GM10248 (cell line): ENCODE measurements around the gene CYP26B1.

Experiments used
- CTCF ChIA-PET: fragments of 300-600 bp; sonication (Branson Sonifier 250); formaldehyde crosslinking; extraction: SDS; loops from one replicate; lab custom pipeline; 2021; ENCODE audit warnings: antibody characterized with exemption; lab: Yijun Ruan, JAX
- POLR2A ChIA-PET: fragments of 350-650 bp; sonication (Branson Sonifier 250); formaldehyde crosslinking; extraction: SDS; loops from one replicate; lab custom pipeline; 2020; ENCODE audit warnings: antibody characterized with exemption; lab: Yijun Ruan, JAX
- DNase-seq: peaks from one replicate; pipeline ENCODE4 v3.0.0; 2012; ENCODE audit errors: extremely low spot score
- TF ChIP-seq, protein P1 (sequence below): IDR thresholded peaks from 2 replicates; pipeline ENCODE4 v1.5.1; 2012; ENCODE audit warnings: mild to moderate bottlenecking, low read depth; ENCODE audit errors: extremely low read depth, missing control alignments, control extremely low read depth

CYP26B1 gene

DNA sequence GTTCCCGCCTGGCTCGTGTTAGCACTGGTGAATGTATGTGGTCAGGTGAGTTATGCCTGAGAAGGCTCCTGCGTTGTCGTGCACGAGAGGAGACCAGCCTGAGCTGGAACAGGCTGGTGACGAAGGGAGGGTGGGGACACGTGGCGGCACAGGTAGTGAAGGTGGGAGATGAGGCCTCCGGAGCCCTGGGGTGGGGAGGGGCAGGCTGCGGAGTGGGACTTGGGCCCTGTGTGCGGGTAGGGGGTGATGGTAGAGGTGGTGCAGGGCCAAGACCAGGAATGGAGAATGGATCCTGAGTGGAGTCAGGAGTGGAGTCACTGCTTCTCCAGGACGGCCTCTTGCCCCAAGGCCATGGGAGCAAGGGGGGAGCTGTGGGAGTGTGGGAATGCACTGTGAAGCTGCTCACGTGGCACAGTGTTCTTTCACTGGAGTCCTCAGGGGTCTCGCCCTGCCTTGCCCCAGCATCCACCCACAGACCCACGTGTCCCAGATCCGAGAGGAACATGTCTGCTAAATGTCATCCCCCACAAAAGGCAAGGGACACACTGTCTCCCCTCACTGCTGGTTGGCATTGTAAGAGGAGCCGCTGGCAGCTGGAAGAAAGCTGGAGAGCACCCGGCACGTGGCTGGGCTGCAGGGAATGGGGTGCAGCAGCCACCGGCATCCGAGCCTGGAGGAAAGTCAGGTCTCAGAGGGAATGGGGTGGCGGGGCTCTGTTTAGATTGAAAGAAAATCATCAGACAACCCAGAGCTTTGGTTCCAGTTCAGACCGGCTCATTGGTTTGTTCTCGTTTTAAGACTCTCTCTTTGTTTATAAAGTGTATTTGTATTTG is 63.7 kb downstream of the CYP26B1 start:
- TF ChIP-seq, protein P1, sequence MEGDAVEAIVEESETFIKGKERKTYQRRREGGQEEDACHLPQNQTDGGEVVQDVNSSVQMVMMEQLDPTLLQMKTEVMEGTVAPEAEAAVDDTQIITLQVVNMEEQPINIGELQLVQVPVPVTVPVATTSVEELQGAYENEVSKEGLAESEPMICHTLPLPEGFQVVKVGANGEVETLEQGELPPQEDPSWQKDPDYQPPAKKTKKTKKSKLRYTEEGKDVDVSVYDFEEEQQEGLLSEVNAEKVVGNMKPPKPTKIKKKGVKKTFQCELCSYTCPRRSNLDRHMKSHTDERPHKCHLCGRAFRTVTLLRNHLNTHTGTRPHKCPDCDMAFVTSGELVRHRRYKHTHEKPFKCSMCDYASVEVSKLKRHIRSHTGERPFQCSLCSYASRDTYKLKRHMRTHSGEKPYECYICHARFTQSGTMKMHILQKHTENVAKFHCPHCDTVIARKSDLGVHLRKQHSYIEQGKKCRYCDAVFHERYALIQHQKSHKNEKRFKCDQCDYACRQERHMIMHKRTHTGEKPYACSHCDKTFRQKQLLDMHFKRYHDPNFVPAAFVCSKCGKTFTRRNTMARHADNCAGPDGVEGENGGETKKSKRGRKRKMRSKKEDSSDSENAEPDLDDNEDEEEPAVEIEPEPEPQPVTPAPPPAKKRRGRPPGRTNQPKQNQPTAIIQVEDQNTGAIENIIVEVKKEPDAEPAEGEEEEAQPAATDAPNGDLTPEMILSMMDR, result no peak
- DNase-seq, result no peak
- ChIA-PET POLR2A (no interaction called here), CTCF (no interaction called here)

DNA sequence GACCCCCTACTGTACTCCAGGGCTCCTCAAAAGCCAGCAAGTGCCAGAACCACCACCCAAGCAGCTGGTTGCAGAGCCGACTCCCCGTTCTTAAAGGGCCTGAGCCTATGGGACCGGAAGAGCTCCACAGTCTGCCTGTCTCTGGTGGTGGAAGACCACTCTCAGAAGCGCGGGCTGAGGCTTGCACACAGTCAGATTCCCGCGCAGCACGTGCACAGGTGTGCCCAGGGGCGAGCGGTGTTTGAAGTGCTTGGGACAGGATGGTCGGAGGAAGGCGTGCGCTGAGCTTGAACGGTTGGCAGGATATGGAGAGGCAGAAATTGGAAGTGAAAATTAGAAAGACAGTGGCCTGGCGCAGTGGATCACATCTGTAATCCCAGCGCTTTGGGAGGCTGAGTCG is 64.8 kb downstream of the CYP26B1 start:
- CTCF ChIA-PET, result no interaction called here

DNA sequence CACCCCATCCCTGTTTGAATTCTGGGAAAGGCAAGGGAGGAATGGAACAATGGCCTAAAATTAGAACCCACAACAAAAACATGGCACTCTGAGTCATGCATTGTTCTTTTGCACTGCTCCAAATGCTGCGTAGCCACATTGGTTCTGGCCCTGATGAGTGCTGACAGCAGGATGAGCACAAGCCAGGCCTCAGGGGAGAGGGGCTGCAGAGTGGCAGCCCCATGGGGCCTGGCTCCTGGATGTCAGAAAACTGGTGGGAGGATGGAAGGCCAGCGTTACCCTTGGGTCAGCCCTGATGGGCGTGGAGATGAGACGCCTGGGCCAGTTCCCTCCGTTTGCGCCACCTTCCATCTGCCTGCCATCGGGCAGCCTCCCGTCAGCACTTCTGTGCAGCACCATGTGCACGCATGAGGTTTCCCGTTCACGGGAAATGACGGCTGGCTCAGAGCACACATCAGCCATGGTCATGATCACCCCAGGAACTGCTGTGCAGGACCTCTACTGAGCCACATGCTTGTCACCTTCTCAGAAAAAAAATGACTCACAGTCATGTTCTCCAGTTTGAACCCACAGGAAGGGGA is 65.6 kb downstream of the CYP26B1 start:
- no peak for DNase-seq
- POLR2A ChIA-PET, result no interaction called here
- CTCF ChIA-PET, result no interaction called here
- TF ChIP-seq, protein P1, result no peak

More for the DNA sequence above, 64.8 kb downstream of the CYP26B1 start:
- TF ChIP-seq, protein P1, result no peak
- POLR2A ChIA-PET, result no interaction called here
- no peak for DNase-seq

DNA sequence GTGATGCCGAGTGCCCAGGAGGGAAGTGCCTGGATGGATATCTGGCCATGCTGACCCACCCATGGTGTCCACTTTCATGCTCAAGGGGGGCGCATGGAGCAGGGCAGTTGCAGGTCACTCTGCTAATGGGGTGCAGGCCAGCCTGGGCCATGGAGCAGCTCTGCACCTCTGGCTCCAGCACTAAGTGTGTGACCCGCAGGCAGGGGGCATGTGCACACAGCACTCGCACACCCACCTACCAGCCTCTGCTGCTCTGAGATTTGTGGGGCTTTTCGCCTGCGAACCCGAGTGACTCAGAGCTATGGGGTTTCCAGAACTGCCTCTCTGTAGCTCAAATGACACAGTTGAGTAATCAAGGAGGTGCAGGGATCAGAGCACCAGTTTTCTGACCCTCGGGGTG is 66.2 kb downstream of the CYP26B1 start:
- TF ChIP-seq, protein P1, result no peak
- ChIA-PET CTCF (no interaction called here), POLR2A (no interaction called here)
- no peak for DNase-seq

DNA sequence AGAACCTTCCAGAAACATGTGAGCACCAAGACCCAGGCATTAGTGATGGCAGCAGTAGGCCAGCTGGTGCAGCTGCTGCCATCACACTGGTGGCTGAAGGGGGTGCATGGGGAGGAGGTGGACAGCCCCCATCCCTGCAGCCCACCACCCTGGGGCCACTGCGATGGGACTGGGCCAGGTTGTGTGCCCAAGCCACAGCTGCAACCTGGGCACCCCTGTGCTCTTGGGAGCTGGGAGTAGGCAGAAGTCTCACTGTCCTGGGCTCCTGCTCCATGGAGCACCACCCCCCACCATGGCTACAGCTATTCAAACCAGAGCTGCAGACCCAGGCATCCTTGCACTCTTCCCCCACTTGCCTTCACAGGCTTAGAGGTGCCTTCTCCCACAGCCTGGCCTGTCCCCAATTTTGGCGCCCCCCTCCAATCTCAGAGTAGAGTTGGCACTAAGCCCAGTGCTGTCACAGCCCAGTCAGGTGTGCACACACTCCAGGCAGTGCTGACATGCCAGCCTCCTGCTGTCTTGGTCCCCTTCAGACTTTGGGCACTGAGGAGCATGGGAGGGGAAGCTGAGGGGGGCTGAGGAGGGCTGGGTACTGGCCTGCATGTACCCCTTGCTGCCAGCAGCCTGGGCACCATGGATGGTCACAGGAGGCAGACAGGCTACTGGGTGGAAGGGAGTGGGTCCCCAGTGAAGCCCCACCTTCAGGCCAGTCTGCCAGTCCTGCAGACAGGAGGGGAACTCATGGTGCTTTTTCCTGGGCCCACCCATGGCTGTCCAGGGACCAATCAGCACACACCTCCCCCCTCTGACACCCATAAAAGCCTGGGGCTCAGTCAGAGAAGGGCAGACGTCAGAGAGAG is 67.1 kb downstream of the CYP26B1 start:
- TF ChIP-seq, protein P1, result no peak
- DNase-seq, result no peak
- POLR2A ChIA-PET, result no interaction called here
- CTCF ChIA-PET, result no interaction called here
